Cardiac fibroblast (primary cell): ENCODE results near the gene PSME3IP1.
"Not testable (repeated sequence)": the region's sequence is repeated elsewhere in the genome, so short reads cannot be mapped to it uniquely, and the experiment has no call there.

Experiments
- DNase-seq, 2 donors: peaks; one replicate each; pipeline versions ENCODE4 v3.0.0 to v3.0.0-alpha.2; 2010; ENCODE audit warnings: low read depth in 2 of 2
- H3K4me3 ChIP-seq, 2 donors: replicated peaks in 1 of 2; 1 replicate in 1 of 2; 2 replicates in 1 of 2; pipeline ENCODE4 v1.5.1; 2011; ENCODE audit warnings: low read depth in 2 of 2, low read length in 2 of 2, mild to moderate bottlenecking in 2 of 2, moderate library complexity in 1 of 2
- TF ChIP-seq, protein P1 (sequence below): IDR thresholded peaks from one replicate; pipeline ENCODE4 v1.5.1; 2011; ENCODE audit warnings: low read depth, mild to moderate bottlenecking, low read length, inconsistent platforms

The PSME3IP1 gene

DNA sequence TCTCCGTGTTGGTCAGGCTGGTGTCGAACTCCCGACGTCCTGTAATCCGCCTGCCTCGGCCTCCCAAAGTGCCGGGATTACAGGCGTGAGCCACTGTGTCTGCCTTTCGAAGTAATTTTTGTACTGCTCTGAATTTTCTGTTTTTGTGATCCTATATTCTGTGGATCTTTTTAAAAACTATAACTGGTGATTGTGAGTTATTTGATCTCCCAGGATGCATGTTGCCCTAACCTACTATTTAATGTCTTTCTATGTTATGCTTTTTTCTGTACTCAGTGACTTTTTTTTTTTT lies 2.8 kb upstream of the PSME3IP1 start:
- no peak for DNase-seq
- H3K4me3 ChIP-seq: no peak overlapping the region
- TF ChIP-seq, protein P1, sequence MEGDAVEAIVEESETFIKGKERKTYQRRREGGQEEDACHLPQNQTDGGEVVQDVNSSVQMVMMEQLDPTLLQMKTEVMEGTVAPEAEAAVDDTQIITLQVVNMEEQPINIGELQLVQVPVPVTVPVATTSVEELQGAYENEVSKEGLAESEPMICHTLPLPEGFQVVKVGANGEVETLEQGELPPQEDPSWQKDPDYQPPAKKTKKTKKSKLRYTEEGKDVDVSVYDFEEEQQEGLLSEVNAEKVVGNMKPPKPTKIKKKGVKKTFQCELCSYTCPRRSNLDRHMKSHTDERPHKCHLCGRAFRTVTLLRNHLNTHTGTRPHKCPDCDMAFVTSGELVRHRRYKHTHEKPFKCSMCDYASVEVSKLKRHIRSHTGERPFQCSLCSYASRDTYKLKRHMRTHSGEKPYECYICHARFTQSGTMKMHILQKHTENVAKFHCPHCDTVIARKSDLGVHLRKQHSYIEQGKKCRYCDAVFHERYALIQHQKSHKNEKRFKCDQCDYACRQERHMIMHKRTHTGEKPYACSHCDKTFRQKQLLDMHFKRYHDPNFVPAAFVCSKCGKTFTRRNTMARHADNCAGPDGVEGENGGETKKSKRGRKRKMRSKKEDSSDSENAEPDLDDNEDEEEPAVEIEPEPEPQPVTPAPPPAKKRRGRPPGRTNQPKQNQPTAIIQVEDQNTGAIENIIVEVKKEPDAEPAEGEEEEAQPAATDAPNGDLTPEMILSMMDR: no peak

DNA sequence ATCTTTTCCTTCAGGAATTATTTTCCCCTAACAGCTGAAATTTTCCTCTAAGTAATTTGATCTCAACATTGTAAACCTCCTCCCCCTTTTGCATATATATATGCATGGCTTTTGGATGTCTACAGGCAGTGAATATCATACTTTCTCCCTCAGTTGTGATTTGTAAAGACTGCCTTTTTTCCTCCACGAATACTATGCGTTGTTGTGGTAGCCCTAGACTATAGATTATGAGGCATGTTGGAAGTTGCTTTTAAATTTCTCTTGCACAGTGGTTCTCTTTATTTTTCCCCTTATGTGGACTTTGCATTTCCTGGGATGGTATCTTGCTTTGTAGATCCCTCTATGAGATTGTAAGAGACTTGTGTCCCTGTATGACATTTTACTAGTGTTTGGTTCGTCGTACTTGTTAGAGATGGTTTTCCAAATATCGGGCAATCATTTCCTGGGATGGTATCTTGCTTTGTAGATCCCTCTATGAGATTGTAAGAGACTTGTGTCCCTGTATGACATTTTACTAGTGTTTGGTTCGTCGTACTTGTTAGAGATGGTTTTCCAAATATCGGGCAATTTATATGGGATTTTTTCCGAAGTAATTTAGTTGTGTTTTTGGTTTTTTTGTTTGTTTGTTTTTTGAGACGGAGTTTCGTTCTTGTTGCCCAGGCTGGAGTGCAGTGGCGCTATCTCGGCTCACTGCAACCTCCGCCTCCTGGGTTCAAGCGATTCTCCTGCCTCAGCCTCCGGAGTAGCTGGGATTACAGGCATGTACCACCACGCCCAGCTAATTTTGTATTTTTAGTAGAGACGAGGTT lies 2.3 kb upstream of the PSME3IP1 start:
- DNase-seq: not testable (repeated sequence)
- H3K4me3 ChIP-seq: peak overlapping the region; percentile 92 to 97

DNA sequence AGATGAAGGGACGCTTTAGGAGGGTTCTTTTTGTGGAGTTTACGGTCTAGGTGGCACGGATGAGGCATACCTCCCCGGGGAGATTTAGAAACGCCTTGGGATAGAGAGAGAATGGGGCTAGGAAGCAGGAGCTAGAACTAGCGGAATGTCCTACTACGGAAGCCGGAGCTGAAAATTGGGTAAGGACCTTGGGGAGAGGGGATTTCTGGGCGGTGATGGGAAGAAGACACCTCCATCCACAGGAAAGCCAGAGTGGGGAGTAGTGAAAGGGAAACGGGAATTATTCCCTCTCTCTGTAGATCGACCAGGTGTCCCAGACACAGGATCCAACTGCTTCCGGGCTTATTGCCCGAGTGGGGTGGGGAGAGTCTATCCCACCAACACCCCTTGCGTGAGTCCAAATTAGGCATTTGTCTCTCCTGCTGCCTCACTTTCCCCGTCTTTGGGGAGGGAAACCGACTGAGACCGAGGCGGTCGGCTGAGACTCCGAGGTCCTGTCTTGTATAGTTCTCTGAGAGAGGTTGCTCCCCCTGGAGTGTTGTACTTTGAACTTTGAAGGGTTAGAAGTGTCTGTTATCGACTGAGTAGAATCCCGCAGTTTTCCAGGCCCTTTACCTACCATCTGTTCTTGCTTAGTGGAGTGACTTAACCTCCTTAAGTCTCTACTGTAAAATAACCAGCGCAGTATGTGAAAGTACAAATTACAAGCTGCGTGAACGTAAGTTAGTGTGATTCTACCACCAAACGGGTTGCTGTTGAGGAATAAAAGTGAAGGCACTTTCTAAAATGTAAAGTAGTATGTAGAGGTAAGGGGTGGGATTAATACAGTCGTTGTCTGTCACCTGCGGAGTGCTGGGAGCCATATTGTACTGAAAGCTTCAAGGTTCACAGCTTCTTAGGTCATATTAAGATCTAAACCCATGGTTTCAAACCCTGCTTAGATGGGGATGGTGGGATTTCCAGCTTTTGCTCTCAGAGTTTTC lies 1.3 kb upstream of the PSME3IP1 start:
- DNase-seq: peak in 1 of 2 donors; percentile 52
- H3K4me3 ChIP-seq: peak overlapping the region; percentile 92 to 97
- TF ChIP-seq, protein P1: no peak

DNA sequence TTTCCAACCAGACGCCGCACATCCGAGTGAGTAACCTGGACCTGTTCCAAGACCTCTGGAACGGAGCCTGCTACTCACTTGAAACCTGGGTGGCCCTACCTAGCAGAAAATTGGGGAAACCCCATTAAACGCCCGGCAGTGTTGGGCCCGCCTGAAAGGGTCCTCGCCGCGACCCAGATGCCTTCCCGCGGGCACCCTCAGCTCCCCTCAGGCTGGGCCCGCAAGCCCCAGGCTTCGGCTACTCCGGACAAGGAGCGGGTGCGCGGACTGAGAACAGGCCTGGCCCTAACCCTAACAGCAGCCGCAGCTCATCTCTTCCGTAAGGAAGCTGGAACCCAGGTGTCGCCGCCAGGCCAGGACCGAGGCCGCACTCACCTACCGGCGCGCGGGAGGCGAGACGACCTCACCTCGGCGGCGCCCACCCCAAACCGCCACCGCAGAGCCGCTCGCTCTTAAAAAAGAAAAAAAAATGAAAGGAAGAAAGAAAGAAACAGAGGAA lies 344 bp downstream of the PSME3IP1 start:
- TF ChIP-seq, protein P1: no peak
- peak; percentile 69 to 84 for DNase-seq

DNA sequence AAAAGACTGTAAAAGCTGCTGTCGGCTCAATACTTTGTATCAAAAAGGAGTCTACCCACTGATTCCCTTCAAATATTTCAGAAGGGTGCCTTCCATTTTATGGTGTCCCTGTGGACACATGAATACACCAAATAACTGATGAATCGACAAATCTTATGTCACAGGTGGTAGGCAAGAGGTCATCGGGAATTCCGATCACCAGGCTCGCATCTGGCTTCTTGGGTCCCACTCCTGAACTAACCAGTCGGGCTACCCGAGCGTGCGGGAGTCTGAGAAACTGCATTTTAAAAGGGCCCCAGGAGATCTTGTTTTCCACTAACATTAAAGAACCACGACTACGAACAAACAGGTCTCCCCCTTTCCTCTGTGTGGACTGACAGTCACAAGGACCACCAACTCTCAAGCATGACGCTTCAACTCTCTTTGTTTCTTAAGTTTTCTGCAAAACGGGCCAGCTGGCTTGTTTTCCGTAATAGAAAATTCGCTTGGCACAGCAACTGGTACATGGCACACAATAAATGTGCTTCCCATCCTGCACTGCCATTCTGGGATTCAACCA lies 873 bp downstream of the PSME3IP1 start:
- peak overlapping the region; percentile 92 to 99 for H3K4me3 ChIP-seq
- TF ChIP-seq, protein P1: no peak
- DNase-seq: no peak

More for the DNA sequence above, 344 bp downstream of the PSME3IP1 start:
- peak overlapping the region; percentile 92 to 99 for H3K4me3 ChIP-seq

DNA sequence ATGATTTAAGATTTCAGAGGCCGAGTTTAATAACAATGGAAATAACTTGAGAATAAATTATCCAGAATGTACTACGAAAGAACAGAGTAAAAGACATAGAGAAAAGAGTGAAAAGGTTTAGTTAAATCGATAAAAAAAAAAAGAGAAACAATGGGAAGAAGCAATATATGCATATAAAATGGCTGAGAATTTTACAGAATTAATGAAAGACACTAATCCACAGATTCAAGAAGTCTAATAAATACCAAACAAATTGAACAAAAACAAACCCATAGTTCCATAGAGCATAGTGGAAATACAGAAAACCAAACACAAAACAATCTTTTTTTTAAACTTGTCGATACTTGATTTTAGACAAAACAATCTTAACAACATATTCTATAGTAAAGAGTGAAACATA lies 1.7 kb downstream of the PSME3IP1 start:
- TF ChIP-seq, protein P1: no peak
- H3K4me3 ChIP-seq: no peak overlapping the region
- DNase-seq: no peak
